Measurements from ENCODE around the gene ATP1B2. TPM values are rescaled to one million over a fixed set of nuclear protein-coding genes. Genes with fewer than 3 reads are reported as not detected.

Gene ATP1B2
- total and polyA plus RNA-seq, 9 of the 15 experiments (the other 6 are each of a cell fraction or from before 2014, with no cell fraction given), result 0.23 to 6.0 (median 0.99) TPM

DNA sequence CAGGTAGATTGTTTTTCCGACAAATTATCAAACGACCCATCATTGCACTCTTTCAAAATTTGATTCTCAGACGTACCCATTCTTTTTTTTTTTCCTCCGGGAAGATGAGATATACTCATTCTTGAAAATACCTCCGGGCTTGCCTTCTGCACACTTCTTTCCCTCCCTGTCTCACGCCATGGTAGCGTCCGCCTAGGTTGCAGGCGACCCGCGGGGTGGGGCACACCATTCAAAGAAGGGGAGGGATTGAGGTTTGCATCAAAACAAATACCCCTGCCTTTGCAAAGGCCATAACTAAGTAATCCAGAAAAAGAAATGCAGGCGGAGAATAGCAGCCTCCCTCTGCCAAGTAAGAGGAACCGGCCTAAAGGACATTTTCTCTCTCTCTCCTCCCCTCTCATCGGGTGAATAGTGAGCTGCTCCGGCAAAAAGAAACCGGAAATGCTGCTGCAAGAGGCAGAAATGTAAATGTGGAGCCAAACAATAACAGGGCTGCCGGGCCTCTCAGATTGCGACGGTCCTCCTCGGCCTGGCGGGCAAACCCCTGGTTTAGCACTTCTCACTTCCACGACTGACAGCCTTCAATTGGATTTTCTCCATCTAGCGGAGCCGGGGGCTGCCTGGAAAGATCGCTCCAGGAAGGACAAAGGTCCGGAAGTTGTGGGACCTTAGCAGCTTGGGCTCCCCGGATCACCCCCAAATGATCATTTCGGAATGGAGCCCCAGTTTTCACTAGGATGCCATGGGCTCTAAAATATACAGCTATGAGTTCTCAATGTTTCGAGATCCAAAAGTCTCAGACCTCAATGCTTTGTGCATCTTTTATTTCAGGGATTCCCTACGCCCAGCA is 35.7 kb downstream of the ATP1B2 start (continued):
- TF ChIP-seq, protein P1, sequence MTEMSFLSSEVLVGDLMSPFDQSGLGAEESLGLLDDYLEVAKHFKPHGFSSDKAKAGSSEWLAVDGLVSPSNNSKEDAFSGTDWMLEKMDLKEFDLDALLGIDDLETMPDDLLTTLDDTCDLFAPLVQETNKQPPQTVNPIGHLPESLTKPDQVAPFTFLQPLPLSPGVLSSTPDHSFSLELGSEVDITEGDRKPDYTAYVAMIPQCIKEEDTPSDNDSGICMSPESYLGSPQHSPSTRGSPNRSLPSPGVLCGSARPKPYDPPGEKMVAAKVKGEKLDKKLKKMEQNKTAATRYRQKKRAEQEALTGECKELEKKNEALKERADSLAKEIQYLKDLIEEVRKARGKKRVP (CRISPR knock-in tag; IDR thresholded peaks at IDR 0.05), result peak; percentile 78
- TF ChIP-seq POLR2B (IDR thresholded peaks at IDR 0.05; ENCODE audit: low read depth, partially characterized antibody), result peak; percentile 78
- TF ChIP-seq, protein P2, sequence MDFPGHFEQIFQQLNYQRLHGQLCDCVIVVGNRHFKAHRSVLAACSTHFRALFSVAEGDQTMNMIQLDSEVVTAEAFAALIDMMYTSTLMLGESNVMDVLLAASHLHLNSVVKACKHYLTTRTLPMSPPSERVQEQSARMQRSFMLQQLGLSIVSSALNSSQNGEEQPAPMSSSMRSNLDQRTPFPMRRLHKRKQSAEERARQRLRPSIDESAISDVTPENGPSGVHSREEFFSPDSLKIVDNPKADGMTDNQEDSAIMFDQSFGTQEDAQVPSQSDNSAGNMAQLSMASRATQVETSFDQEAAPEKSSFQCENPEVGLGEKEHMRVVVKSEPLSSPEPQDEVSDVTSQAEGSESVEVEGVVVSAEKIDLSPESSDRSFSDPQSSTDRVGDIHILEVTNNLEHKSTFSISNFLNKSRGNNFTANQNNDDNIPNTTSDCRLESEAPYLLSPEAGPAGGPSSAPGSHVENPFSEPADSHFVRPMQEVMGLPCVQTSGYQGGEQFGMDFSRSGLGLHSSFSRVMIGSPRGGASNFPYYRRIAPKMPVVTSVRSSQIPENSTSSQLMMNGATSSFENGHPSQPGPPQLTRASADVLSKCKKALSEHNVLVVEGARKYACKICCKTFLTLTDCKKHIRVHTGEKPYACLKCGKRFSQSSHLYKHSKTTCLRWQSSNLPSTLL (IDR thresholded peaks at IDR 0.05), result peak; percentile 89
- no peak for TF ChIP-seq ATF1 (CRISPR knock-in tag; IDR thresholded peaks at IDR 0.05)
- TF ChIP-seq ATF1 (tag; IDR thresholded peaks at IDR 0.05), result peak; percentile 69
- TF ChIP-seq, protein P3, sequence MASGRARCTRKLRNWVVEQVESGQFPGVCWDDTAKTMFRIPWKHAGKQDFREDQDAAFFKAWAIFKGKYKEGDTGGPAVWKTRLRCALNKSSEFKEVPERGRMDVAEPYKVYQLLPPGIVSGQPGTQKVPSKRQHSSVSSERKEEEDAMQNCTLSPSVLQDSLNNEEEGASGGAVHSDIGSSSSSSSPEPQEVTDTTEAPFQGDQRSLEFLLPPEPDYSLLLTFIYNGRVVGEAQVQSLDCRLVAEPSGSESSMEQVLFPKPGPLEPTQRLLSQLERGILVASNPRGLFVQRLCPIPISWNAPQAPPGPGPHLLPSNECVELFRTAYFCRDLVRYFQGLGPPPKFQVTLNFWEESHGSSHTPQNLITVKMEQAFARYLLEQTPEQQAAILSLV (tag; IDR thresholded peaks at IDR 0.05), result no peak
- peak; percentile 90; the same call in 1 of the 2 replicates for TF ChIP-seq TOE1 (IDR thresholded peaks at IDR 0.05; ENCODE audit: borderline replicate concordance)
- no peak for TF ChIP-seq TOE1 (CRISPR knock-in tag; IDR thresholded peaks at IDR 0.05; ENCODE audit: borderline replicate concordance, low read depth)
- TF ChIP-seq, protein P4, sequence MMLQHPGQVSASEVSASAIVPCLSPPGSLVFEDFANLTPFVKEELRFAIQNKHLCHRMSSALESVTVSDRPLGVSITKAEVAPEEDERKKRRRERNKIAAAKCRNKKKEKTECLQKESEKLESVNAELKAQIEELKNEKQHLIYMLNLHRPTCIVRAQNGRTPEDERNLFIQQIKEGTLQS (IDR thresholded peaks at IDR 0.05), result peak; percentile 53
- TF ChIP-seq, protein P4 (CRISPR knock-in tag; conservative IDR thresholded peaks at IDR 0.05), result no peak
- TF ChIP-seq FOXK1 (CRISPR knock-in tag; IDR thresholded peaks at IDR 0.05; ENCODE audit: borderline replicate concordance), result 0 out of 2 replicates have a peak, but pooled peaks have one; percentile 51
- peak; percentile 11 for TF ChIP-seq RBM22 (IDR thresholded peaks at IDR 0.05; ENCODE audit: low read depth, low read length, poor library complexity, severe bottlenecking)
- no peak for TF ChIP-seq CHCHD3 (CRISPR knock-in tag; IDR thresholded peaks at IDR 0.05)
- TF ChIP-seq HCFC1 (IDR thresholded peaks at IDR 0.05; ENCODE audit: low read depth, low read length), result no peak
- peak; percentile 51; the same call in 1 of the 2 replicates for TF ChIP-seq MAFF (IDR thresholded peaks at IDR 0.05; ENCODE audit: low read length)
- TF ChIP-seq TAF9B (IDR thresholded peaks at IDR 0.05; ENCODE audit: partially characterized antibody), result peak; percentile 72
- no peak for TF ChIP-seq ZNF184 (CRISPR knock-in tag; IDR thresholded peaks at IDR 0.05)
- TF ChIP-seq NUFIP1 (IDR thresholded peaks at IDR 0.05; ENCODE audit: partially characterized antibody), result peak; percentile 91
- TF ChIP-seq, protein P5, sequence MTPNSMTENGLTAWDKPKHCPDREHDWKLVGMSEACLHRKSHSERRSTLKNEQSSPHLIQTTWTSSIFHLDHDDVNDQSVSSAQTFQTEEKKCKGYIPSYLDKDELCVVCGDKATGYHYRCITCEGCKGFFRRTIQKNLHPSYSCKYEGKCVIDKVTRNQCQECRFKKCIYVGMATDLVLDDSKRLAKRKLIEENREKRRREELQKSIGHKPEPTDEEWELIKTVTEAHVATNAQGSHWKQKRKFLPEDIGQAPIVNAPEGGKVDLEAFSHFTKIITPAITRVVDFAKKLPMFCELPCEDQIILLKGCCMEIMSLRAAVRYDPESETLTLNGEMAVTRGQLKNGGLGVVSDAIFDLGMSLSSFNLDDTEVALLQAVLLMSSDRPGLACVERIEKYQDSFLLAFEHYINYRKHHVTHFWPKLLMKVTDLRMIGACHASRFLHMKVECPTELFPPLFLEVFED (CRISPR knock-in tag; conservative IDR thresholded peaks at IDR 0.05), result 0 out of 2 replicates have a peak, but pooled peaks have one; percentile 28
